Activated T-cell treated with anti-CD3 and anti-CD28 coated beads for 1 hour (primary cell): ENCODE data around the gene AP2A2.

ENCODE experiments used
- DNase-seq: peaks from one replicate; pipeline ENCODE4 v3.0.0-alpha.2; 2020; ENCODE audit warnings: low read depth

AP2A2 gene

DNA sequence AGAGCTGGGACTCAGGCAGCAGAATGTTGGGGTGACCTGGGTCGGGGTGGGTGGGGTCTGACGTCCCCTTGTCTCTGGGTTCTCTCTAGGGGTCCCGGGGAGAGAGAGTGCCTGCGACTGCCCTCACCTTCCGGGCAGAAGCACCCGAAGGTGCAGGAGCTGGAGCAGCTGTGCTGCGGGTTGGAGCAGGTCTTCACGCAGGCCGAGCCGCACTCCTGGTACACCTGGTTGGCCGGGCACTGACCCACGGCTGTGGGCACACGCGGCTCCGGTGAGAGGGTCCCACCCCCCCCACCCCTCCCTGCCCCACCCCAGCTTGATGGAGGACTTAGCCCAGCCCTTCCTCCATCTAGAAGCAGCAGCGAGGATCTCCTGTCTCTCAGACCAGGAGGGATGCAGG, 104.4 kb downstream of the AP2A2 start:
- DNase-seq = no peak

DNA sequence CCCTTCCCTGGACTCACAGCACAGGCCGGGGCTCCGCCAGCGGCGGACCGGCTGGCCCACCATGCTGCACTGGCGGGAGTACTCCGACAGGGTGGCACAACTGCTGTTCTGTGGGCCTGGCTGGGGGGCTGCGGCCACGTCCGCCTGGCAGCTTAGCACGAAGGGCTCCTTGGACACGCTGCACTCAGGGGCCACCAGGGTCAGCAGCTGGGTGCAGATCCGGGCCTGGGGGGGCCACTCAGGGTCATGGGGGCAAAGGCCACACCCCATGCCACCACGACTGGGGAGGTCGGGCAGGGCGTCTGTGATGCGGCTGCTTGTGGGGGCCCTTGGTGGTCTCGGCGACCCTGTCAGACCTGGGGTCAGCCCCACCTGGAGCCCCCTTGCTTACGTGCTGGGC, 104.9 kb downstream of the AP2A2 start:
- no peak for DNase-seq

DNA sequence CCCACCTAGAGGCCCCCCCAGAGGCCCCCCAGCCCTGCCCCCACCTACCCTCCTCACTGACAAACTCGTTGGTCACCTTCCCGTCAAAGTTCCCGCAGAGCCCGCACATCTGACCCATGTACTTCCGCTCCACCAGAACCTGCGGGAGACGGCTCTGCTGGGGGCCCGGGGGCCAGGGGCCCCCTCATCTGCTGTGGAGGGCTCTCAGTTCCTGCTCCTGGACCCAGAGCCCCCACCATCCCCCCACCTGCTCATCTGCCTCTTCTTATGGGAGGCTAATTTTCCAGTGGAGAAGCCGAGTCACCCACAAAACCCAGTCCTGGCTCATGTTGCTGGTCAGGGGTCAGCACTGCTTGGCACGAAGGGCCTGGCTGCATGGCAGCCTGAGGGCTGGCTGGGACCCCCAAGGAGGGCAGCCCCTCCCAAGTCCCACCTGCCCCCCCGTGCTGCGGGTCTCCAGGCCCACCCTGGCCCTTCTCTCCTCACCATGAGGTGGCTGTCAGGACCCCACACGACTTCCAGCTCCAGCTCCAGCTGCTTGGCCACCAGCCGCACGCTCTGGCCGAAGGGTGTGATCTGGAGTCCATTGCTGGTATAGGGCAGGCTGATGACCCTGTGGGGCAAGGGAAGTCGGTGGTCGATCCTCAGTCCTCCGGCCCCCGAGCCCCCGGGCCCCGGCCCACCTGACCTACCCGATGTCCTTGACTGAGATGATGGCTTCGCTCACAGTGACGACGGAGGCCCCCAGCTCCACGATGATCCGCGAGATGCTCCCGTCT, 105.6 kb downstream of the AP2A2 start:
- DNase-seq = no peak

DNA sequence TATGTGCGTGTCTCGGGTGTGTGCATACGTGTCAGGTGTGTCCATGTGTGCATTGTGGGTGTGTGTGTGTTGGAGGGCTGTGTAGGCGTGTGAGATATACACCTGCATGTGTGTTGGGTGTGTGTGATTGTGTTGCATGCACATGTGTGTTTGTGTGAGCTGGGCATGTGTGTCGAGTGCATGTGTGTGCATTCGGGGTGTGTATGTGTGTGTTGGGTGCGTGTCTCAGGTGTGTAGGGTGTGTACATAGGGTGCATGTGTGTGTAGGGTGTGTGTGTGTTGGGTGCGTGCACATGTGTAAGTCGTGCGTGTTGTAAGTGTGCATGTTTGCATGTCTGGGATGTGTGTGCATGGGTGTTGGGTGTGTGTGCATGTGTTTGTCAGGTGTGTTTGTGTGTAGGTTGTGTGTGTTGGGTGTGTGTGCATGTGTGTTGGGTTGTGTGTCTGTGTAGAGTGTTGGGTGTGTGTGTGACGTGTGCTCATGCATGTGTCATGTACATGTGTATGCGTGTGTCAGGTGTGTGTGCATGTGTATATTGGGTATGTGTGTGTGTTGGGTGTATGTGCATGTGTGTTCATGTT, 106.7 kb downstream of the AP2A2 start:
- no peak for DNase-seq

DNA sequence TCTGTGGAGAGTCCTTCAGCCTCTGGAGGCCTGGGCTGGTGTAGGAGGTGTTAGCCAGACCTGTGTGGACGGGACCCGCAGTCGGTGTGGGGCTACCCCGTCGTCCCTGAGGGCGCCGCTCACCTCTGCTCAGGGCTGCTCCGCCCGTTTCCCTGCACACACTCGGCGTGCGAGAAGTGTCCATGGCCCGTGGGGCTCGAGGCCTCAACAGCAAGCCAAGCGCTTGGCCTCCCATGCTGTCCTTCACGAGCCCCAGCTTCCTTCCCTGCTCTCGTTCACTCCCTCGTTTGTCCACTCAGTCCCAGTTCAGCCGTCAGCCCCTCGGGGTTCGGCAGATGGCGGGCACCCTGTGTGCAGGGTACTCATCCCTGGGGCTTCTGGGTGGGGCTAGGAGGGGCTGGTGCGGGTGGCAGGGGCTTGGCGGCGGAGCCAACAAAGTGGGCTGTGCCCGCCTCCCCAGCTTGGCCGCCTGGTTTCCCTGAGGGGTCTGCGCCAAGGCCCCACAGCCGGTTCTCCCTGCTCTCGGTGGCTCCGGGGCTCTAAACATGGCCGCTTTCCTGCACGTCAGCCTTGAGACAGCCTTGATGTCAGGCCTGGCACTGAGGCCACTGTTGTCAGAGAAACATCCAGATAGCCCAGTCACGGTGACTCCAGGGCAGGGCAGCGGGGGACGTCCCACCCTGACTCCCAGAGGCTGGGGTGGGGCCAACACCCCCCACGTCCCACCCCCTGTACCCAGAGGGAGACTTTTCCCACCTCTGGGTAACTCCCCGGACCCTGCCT, 107.5 kb downstream of the AP2A2 start:
- no peak for DNase-seq

DNA sequence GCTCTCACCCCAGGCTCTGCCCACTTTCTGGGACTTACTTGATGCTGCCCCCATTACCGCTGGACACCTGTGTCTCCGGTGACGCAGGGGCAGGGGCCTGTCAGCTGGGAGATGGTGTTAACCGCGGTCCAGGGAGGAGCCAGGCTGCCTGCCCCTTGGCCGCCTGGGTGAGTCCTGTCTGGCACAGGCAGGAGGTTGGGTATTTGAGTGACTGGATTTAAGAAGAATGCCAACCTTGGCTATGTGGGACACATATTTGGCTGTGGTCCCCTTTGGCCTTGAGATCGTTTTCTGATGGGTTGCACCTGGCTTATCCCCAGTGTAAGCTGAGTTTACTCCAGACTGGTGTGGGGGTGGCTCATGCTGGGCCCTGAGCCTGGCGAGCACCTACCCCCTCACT, 108.3 kb downstream of the AP2A2 start:
- no peak for DNase-seq

DNA sequence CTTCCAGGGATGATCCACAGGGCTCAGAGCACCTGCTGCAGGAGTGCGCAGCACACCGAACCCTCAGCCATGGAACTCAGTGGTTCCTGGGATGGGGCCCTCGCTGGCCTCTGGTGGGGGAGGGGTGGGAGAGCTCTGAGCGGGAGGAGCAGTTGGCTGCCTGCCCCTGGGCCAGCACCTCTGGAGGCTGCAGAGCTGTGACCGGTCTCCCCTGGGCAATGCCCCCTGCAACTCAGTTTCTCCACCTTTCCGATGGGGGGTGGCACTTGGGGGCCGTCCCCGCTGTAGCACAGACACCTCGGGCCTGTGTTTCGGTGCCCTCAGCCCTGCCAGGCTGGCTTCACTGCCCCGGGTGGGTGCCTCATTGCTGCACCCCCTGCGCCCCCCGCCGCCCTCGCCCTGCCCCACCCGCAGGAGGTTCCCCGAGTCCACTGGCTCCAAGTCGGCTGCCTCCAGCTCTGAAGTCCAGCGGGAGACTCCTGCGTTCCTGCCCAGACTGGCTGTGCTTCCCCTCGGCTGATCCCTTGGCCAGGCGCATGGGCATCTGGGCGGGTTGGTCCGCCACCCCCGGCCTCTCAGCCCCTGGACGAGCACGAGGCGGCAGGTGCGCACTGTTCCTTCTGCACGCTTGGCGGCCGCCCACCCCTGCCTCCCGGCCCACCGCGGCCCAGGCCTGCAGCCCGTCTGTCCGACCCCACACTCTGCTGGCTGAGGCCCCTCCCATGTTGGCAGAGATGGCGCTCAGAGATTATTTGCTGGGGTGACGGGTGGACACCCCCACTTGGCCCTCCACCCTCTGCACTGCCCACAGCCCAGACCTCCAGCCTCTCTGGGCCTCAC, 109.0 kb downstream of the AP2A2 start:
- DNase-seq = no peak

DNA sequence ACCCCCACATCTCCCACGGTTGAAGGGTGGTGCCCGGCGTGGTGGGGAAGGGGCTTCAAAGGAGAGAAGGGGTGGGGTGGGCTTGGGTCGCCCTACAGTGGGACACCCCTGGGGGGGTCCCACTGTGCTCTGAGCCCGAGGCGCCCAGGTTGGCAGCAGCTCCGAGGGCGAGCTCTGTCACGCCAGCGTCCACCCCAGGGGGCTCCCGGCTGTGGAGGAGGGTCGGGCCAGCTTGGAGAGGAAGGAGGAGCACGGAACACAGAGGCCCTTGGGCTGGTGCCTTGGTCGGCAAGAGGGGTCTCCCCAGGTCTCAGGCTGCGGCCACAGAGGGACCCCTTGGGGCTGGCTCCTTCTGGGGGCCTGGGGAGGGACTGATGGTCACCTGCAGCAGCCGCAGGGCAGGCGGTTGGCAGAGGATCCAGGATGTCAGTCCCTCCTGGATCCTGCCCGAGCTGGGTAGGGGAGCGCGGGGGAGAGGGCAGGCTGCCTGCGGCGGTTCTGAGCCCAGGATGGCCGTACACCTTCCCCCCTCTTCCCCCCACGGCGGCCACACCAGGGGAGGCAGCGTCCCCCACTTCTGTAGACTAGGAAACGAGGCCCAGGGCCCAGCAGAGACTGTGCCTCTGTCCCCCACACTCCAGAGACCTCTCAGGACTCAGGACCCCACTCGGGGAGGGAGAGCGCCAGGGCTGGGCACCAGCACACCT, 110.1 kb downstream of the AP2A2 start:
- DNase-seq = no peak

DNA sequence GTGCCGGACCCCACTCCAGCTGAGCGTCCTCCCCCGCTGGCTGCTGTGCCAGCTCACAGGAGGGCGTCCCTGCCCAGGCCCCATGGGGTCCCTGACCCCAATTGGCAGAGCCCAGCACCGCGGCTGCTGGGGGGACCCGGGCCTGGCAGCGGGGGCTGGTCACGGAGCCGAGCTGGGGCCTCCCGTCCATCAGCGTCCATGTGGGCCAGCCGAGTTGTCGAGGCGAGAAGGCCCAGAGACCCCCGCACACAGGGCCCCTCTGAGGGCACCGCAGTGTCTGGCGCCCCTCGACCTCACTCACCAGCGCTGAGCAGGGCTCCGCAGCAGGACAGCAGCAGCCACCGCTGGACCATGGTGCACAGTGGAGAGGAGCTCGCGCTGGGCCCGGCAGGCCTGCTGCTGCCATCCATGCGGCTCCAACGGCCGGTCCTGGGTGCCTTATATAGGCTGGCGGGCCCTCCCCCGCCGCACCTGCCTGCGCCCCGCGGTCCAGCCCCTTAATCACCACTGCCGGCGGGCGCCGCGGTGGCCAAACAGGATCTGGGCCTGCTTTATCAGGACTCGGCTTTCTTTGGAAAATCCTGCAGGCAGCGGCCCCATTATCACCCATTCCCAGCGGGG, 110.7 kb downstream of the AP2A2 start, which contains the start of gene MUC6:
TSS of gene MUC6 (minus strand) at position 416 of the 621 bp plus-strand sequence. CDS start at position 353, 63 bp downstream.
- no peak for DNase-seq

DNA sequence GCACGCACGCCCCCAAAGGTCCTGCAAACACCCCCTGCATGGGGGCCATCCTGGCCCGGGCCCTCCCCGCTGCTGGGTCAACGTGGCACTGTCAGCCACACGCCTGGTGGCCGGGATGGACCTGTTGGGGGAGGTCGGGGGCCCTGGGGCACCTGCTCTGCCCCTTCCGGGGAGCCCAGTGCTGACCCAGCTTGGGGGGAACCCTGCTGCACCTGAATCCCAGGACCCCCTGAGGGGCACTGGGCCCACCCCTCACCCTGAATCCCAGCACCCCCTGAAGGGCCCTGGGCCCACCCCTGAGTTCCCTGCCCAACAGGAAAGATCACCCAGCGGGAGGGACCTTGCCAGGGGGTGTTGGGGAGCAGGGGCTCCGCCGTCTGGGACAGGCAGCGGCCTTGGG, 111.3 kb downstream of the AP2A2 start:
- no peak for DNase-seq

DNA sequence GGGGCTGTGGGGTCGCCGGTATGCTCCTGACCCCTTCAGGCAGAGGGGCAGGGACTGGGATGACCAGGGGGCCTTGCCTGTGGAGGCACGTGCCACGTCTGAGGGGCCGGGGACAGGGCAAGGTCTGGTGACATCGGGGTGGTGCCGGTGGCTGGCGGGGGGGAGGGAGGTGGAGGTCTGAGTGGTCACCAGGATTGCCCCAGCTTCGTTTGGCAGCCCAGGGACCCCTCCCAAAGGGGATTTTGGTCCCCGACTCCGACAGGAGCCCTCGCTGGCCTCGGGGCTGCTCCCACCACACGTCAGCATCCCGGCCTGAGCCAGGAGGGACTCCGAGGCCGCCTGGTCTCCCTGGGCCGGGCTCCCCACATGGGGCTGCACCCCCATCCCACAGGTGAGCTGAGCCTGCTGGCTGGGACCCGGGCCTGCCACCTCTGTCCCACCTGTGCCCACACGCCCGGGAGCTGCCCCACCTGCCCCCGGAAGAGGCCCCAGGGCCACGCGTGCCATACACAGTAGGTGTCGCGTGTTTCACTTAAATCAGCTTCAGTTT, 111.9 kb downstream of the AP2A2 start:
- no peak for DNase-seq

DNA sequence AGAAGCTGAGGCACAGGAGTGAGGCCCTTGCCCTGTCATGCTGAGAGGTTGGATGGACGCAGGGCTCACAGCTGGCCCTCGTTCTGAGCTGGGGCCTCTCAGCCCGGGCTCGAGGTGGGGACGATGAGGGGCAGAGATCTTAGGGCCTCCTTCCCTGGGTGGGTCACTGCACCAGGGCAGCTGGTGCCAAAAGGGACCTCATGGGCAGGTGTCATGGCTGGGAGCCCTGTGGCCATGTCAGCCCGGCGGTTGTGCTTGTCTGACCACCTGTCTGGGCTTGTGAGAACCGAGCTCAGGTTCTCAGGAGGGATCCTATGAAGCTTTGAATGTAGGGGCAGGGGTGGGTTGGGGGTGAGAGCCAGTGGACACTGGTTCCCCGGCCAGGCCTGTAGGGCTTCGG, 112.7 kb downstream of the AP2A2 start:
- DNase-seq = no peak

DNA sequence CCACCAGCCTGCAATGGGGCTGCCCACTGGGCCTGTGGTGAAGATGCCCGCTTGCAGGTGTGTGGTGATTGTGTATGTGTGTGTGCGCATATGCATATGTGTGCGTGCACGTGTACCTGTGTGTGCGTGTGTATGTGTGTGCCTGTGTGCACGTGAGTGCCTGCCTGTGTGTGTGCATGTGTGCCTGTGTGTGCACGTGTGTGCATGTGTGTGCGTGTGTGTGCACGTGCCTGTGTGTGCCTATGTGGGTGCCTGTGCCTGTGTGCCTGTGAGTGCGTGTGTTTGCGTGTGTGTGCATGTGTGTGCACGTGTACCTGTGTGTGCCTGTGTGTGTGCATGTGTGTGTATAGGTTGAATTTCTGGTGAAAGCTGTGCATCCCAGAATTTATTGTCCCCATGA, 113.3 kb downstream of the AP2A2 start:
- no peak for DNase-seq

DNA sequence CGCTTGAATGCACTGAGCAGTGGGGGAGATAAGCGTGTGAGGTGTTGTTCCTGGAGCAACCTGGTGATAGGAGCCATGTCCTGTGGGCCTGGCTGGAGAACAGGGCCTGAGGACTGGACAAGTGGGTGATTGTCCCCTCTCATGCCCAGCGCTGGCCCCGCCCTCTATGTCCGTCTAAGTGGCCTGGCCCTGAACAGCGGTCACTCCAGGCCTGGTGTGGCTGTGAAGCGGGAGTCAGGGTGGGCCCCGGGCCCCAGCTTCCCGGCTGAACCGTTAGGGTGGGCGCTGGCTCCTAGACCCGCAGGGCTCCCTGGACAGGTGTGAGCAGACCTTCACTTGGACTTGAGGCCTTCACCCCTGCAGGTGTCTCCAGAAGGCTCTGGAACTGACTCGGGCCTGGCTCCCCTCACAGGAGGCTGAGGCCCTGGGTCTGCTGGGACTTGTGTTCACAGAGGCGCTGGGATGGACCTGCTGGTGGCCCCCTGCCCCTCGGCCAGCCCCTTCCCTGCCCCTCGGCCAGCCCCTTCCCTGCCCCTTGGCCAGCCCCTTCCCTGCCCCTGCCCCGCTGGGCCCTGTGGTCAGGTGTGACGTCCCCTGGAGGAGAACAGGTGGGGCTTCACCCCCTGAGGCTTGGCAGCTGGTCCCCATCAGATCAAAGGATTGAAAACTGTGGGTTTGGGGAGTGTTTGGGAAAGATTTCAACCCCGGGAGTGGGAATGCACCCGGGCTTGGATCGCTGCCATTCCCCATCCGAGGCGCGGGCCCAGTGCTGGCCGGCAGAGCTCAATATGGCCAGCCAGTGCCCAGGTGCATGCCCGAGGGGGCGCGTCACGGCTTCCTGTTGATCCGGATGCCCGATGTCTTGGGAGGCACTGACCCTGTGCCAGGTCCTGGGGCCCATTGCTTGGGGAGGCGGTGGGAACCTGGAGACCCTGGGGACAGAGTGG, 114.1 kb downstream of the AP2A2 start:
- DNase-seq = no peak

DNA sequence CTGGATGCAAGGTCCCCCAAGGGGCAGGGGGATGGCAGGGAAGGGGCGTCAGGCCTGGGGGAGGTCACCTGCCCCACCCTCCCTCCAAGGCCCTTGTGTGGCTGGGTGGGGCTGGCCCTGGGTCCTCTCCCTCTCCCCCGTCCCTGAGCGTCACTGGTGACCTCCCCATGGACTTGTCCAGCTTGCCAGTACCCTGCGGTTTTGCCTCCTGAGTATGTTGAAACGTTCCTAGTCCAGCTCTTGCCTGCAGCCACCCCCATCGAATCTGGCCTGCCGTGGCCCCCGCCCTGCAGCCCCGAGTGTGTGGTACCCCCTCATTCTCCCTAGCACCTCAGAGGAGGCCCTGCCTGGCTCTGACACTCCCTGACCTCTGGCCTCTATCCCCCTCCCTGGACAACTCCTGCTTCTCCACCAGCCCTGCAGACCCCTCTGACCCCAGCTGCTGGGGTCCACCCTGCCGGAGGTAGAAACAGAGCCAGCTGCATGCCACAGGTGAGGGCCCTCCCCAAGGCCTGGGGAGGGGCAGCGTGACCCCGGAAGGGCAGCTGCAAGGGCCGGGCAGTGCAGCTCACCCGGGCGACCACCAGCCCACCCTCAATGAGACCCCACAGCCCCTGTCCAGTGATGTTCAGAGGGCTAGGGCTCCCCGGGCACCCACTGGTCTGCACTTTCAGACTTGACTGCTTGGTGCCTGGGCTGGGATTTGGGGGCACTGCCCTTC, 114.9 kb downstream of the AP2A2 start:
- no peak for DNase-seq

DNA sequence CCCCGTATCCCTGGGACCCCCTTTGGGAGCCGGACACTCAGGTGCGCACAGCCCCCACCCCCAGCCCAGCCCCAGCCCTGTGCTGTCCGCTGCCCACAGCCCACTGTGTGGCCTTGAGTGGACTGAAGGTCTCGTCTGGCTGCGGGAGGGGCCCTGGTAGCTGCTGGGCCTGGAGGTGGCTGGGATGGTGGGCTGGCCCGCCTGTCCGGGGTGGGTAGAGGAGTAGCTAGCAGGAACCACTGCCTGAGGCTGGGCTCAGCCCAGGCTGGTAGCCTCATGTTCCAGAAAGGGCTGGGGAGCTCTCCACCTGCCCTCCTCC, 115.4 kb downstream of the AP2A2 start:
- DNase-seq = no peak

DNA sequence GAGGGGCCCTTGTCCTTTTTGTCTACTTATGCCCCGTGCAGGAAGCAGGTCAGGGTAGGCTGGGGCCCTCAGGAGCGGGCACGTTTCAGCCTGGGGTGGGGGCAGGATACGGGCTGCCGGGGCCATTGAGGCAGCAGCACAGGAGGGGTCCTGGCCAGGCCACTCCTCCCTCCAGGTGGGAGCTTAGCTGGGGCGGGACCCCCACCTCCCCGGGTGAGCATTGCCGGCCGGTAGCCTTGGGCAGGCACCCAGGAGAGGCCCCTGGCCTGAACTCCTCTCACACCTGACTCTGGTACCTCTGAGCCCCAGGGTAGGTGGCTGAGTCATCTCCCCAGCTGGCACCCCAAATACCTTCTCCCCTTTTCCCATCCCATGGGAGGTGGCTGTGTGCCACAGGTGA, 115.8 kb downstream of the AP2A2 start:
- no peak for DNase-seq

DNA sequence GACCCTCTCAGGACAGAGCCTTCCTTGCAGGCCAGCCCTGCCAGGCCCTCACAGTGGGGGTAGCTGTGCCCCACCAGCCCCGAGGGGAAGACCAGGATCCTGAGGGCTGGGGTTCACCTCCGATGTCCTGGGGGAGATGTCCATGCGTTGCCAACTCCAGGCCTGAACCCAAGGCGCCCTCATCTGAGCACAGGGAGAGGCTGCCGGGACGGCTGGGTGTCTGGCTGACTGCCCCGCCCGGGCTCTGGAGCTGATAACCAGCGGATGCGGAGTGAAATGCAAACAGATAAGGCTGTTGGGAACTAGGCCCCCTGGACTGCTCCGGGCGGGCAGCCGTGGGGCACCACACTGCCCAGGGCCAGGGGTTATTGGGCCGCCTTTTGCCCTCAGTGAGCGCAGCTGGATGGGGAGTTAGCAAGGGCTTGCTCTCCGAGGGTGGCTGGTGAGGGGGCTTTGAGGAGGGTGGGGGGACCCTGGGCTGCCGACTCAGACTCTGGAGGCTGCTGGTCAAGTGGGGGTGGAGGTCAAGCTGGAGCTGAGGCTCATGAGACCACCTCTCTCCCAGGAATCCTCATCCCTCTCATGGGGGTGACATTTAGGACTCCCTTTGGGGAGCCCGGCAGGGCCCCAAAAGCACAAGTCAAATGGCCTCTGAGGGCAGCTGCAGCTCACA, 116.4 kb downstream of the AP2A2 start:
- no peak for DNase-seq
